Stomach (tissue), 9 donors: ENCODE data around the gene IDH3B. TPM values are rescaled to one million over a fixed set of nuclear protein-coding genes. Genes with fewer than 3 reads are reported as not detected.

Experiments
- DNase-seq, 2 donors: peaks; one replicate each; pipeline versions ENCODE4 v3.0.0 to v3.0.0-alpha.2; 2013 to 2019
- H3K27ac ChIP-seq, 5 donors: fragments of 200-600 bp in 4 of 5; sonication (generic) in 4 of 5; one replicate each; pipeline ENCODE4 v1.5.1; 2013 to 2019; ENCODE audit warnings: mild to moderate bottlenecking in 1 of 5, moderate library complexity in 1 of 5
- H3K27me3 ChIP-seq, 3 donors: fragments of 200-600 bp; sonication (generic); one replicate each; pipeline ENCODE4 v1.5.1; 2017 to 2019; ENCODE audit warnings: mixed run types in 1 of 3
- H3K36me3 ChIP-seq, 4 donors: fragments of 200-600 bp; sonication (generic); 1 replicate in 3 of 4; 2 replicates in 1 of 4; pipeline ENCODE4 v1.5.1; 2016 to 2019
- H3K4me1 ChIP-seq, 4 donors: fragments of 200-600 bp; sonication (generic); one replicate each; pipeline ENCODE4 v1.5.1; 2016 to 2019
- H3K4me3 ChIP-seq, 4 donors: fragments of 200-600 bp; sonication (generic) in 3 of 4; one replicate each; pipeline ENCODE4 v1.5.1; 2016 to 2019; ENCODE audit warnings: mild to moderate bottlenecking in 1 of 4
- H3K9me3 ChIP-seq, 4 donors: fragments of 200-600 bp; sonication (generic); one replicate each; pipeline ENCODE4 v1.5.1; 2016 to 2019
- CTCF ChIP-seq, 7 experiments: fragments of 450-650 bp in 4 of 7; fragments of 200-600 bp in 3 of 7; sonication (generic) in 3 of 7; IDR thresholded peaks; one replicate each; pipeline ENCODE4 v1.5.1; 2016 to 2019; ENCODE audit warnings: antibody characterized with exemption in 7 of 7, control low read depth in 2 of 7, mild to moderate bottlenecking in 1 of 7
- EP300 ChIP-seq: sonication (generic); formaldehyde crosslinking; IDR thresholded peaks from one replicate; pipeline ENCODE4 v1.6.1; 2017; ENCODE audit warnings: antibody characterized with exemption
- POLR2A ChIP-seq, 4 donors: fragments of 450-650 bp; IDR thresholded peaks; one replicate each; pipeline ENCODE4 v1.6.1; 2016; ENCODE audit warnings: antibody characterized with exemption in 4 of 4, control low read depth in 2 of 4, mild to moderate bottlenecking in 1 of 4, moderate library complexity in 1 of 4
- POLR2AphosphoS5 ChIP-seq, 3 donors: sonication (generic); formaldehyde crosslinking; IDR thresholded peaks; one replicate each; pipeline ENCODE4 v1.6.1; 2016; ENCODE audit warnings: antibody characterized with exemption in 3 of 3
- WGBS, 5 donors: extraction: QIAGEN DNeasy Blood & Tissue Kit in 3 of 5; methylation state at CpG; one replicate each; pipeline versions ENCODE4 v1.1.5 to v1.1.7; 2013 to 2018; 5-methylcytosine and 5-hydroxymethylcytosine counted together
- intact Hi-C: fragments of 100-400 bp; cut with DNase I; formaldehyde crosslinking; loops from one replicate; pipeline ENCODE4 v1.15.1; 2023; ENCODE audit warnings: low total_unique reads
- polyA plus RNA-seq, 3 donors: library from polyadenylated mRNA; stranded (reverse); fragments of 200-250 nt; gene quantifications; one replicate each; pipeline ENCODE4 v1.2.3, GENCODE V29; 2013
- total RNA-seq, 5 donors: library from RNA; depleted of rRNA; stranded (reverse); fragments of >200 nt; gene quantifications; one replicate each; pipeline versions ENCODE4 v1.1.0 to v1.2.3, GENCODE V29; 2014 to 2016
- donor health status: healthy with polysubstance abuse.
- donor health status: Bipolar disorder and iron deficiency.
- donor health status: healthy.

Gene IDH3B
- total and polyA plus RNA-seq, 8 donors, result 1.8 to 134 (median 81.1) TPM

GRCh38 chr20:2631228-2631627 lies 32.8 kb downstream of the IDH3B start:
- intact Hi-C loops, result no loop called here
- Histone ChIP-seq H3K27ac (no peak overlapping the region), H3K4me1 (peaks cover 0 to 8% (median 3%) of the 10 kb centered on the region in 4 donors), H3K9me3 (peaks cover 0 to 12% (median 7%) of the 10 kb centered on the region in 4 donors), H3K4me3 (no peak overlapping the region), H3K27me3 (peaks cover 0 to 14% (median 4%) of the 10 kb centered on the region in 3 donors), H3K36me3 (no peaks in the 10 kb centered on the region)
- no peak for DNase-seq
- 23 to 40% (median 26%) methylated on average over 1 of the region's 1 CpG for WGBS, 5 donors
- TF ChIP-seq POLR2AphosphoS5 (IDR thresholded peaks at IDR 0.05) (no peak), CTCF (IDR thresholded peaks at IDR 0.05) (no peak), POLR2A (IDR thresholded peaks at IDR 0.05) (no peak), EP300 (no peak)

- H3K27me3 ChIP-seq, result peaks cover 0 to 5% (median 0%) of the 10 kb centered on the region in 3 donors
- TF ChIP-seq EP300 (no peak), POLR2A (IDR thresholded peaks at IDR 0.05) (no peak), CTCF (IDR thresholded peaks at IDR 0.05) (no peak), POLR2AphosphoS5 (IDR thresholded peaks at IDR 0.05) (no peak)
- H3K27ac ChIP-seq, result no peak overlapping the region
- WGBS, 5 donors, result 48 to 55% (median 52%) methylated on average over 9 of the region's 9 CpGs
- no peaks in the 10 kb centered on the region for H3K4me1 ChIP-seq
- H3K36me3 ChIP-seq, result no peaks in the 10 kb centered on the region
- no peak overlapping the region for H3K4me3 ChIP-seq
- peaks cover 0 to 13% (median 10%) of the 10 kb centered on the region in 4 donors for H3K9me3 ChIP-seq
- no peak for DNase-seq
- intact Hi-C loops, result no loop called here
Observed at GRCh38 chr20:2626853-2627541, 37.0 kb downstream of the IDH3B start.

DNA sequence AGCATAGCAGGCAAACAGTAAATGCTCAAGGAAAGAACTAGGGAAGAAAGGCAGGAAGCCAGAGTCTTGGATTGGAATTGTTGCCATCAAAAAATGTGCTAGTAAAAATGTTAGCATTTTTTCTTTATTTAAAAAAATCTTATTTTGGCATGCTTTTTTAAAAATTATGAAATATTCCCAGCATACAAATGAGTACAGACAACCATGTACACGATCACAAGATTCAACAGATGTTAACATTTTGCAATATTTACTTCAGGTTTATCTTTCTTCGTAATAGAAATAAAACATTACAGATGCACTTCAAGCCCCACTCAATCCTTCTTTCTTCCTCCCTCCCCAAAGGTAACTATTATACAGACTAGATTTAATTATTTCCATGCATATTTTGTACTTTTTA lies 39.0 kb downstream of the IDH3B start:
- Histone ChIP-seq H3K36me3 (no peaks in the 10 kb centered on the region), H3K9me3 (peaks cover 0 to 13% (median 10%) of the 10 kb centered on the region in 4 donors), H3K27me3 (no peaks in the 10 kb centered on the region), H3K4me3 (no peak overlapping the region), H3K4me1 (no peaks in the 10 kb centered on the region), H3K27ac (peak overlapping the region in 1 of 5 donors; percentile 29)
- no peak for DNase-seq
- intact Hi-C loops, result no loop called here
- WGBS, 5 donors, result 47 to 72% (median 65%) methylated on average over 2 of the region's 2 CpGs
- TF ChIP-seq EP300, result no peak
- no peak for TF ChIP-seq CTCF (IDR thresholded peaks at IDR 0.05)
- TF ChIP-seq POLR2A (IDR thresholded peaks at IDR 0.05), result no peak

DNA sequence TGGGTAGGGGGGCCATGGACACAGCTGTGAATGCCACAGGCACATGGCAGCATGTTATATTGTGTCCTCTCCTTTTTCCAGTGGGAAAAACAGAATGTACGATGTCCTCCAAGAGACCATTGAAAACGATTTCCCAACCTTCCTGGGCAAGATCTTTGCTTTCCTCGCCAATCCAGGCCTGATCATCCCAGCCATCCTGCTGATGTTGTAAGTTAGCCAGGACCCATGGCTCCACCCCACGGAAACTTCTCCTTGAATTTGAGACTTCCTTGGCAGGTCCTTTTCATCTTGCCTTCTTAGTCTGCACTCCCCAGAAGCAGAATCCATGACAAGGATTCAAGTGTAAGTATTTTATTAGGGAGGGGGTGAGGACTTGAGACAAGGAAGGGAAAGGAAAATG lies 39.8 kb downstream of the IDH3B start:
- WGBS, 5 donors, result 68 to 83% (median 76%) methylated on average over 4 of the region's 4 CpGs
- intact Hi-C loops, result no loop called here
- no peaks in the 10 kb centered on the region for H3K4me1 ChIP-seq
- no peaks in the 10 kb centered on the region for H3K36me3 ChIP-seq
- no peak for DNase-seq
- H3K4me3 ChIP-seq, result no peak overlapping the region
- TF ChIP-seq CTCF (IDR thresholded peaks at IDR 0.05) (no peak), POLR2AphosphoS5 (IDR thresholded peaks at IDR 0.05) (no peak), POLR2A (IDR thresholded peaks at IDR 0.05) (no peak), EP300 (no peak)
- H3K9me3 ChIP-seq, result peaks cover 0 to 13% (median 10%) of the 10 kb centered on the region in 4 donors
- peaks cover 0 to under 1% (median 0%) of the 10 kb centered on the region in 3 donors for H3K27me3 ChIP-seq
- H3K27ac ChIP-seq, result peak overlapping the region in 1 of 5 donors; percentile 29
